HG02623 (cell line): ENCODE results near the gene ETS2.

ENCODE experiments used
- ATAC-seq: cut with Tn5 transposase; IDR thresholded peaks from one replicate; pipeline ENCODE4 v1.9.1; 2021; ENCODE audit warnings: moderate library complexity; ENCODE audit not compliant: unreplicated experiment

Gene ETS2

GRCh38 chr21:38805328-38806152 lies at the start of gene ETS2:
Gene ETS2, plus strand, starts transcription at chr21:38805929. Its CDS starts 4,106 bp downstream, at chr21:38810035.
- peak; percentile 71 for ATAC-seq

- ATAC-seq = no peak
Measured at GRCh38 chr21:38756746-38757145, 49.0 kb upstream of the ETS2 start.

- no peak for ATAC-seq
Measured at GRCh38 chr21:38758501-38759214, 47.1 kb upstream of the ETS2 start.

- ATAC-seq = no peak
Measured at GRCh38 chr21:38759413-38759812, 46.3 kb upstream of the ETS2 start.

GRCh38 chr21:38760017-38760761 lies 45.5 kb upstream of the ETS2 start:
- ATAC-seq = no peak

GRCh38 chr21:38760762-38761155 lies 45.0 kb upstream of the ETS2 start:
- no peak for ATAC-seq

GRCh38 chr21:38761531-38761930 lies 44.2 kb upstream of the ETS2 start:
- no peak for ATAC-seq

- no peak for ATAC-seq
Measured at GRCh38 chr21:38765056-38765455, 40.7 kb upstream of the ETS2 start.

GRCh38 chr21:38766987-38767722 lies 38.6 kb upstream of the ETS2 start:
- ATAC-seq = peak; percentile 92

- no peak for ATAC-seq
Measured at GRCh38 chr21:38768471-38769063, 37.2 kb upstream of the ETS2 start.

- ATAC-seq = no peak
Measured at GRCh38 chr21:38769191-38769780, 36.4 kb upstream of the ETS2 start.

GRCh38 chr21:38770660-38771059 lies 35.1 kb upstream of the ETS2 start:
- ATAC-seq = no peak

GRCh38 chr21:38771536-38771935 lies 34.2 kb upstream of the ETS2 start:
- no peak for ATAC-seq

- ATAC-seq = no peak
Measured at GRCh38 chr21:38772646-38773045, 33.1 kb upstream of the ETS2 start.

GRCh38 chr21:38773099-38774061 lies 32.3 kb upstream of the ETS2 start:
- ATAC-seq = no peak

- ATAC-seq = no peak
Measured at GRCh38 chr21:38774152-38774551, 31.6 kb upstream of the ETS2 start.

- ATAC-seq = no peak
Measured at GRCh38 chr21:38774586-38775285, 31.0 kb upstream of the ETS2 start.

- no peak for ATAC-seq
Measured at GRCh38 chr21:38775733-38776132, 30.0 kb upstream of the ETS2 start.
